Hippocampal formation (tissue), 2 donors: ENCODE measurements around the gene NBAS.
"Not testable (repeated sequence)": the region's sequence is repeated elsewhere in the genome, so short reads cannot be mapped to it uniquely, and the experiment has no call there.

ENCODE experiments used
- DNase-seq, 2 donors: peaks; one replicate each; lab custom pipeline; 2025; lab: John Stamatoyannopoulos, UW

Gene NBAS

GRCh38 chr2:15412309-15412708 lies 148.8 kb downstream of the NBAS start:
- no peak for DNase-seq

DNA sequence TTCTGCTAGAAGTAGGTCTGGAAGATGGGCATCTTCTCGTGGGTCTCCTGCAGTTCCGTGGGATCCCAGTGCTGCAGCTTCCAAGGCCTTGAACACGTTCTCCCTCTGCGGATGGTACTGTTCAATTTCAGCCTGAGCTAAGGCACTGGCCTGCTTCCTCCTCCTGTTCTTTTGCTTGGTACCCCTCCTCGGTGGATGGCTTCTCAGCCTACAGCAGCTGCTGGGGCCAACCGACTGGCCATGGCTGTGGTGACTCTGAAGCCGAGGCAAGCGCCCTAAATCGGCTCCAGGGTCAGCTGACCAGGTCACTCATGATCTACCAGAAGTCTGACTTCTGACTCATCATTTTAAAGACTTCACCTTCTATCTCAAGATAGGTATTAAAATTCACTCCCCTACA lies 150.2 kb downstream of the NBAS start:
- no peak for DNase-seq

DNA sequence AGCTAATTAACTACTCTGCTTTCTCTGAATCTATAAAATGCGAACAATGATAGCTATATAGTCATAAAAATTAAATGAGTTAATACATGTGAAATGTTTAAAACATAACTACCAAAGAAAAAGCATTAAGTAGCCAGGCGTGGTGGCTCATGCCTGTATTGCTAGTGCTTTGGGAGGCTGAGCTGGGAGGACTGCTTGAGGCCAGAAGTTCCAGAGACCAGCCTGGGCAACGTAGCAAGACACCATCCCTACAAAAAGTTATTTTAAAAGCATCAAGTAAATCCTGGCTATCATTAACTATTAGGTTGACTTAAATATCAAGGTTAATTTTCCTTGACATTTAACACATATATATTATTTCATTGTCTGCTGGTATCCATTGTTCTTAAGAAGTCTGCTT lies 152.4 kb downstream of the NBAS start:
- no peak for DNase-seq

DNA sequence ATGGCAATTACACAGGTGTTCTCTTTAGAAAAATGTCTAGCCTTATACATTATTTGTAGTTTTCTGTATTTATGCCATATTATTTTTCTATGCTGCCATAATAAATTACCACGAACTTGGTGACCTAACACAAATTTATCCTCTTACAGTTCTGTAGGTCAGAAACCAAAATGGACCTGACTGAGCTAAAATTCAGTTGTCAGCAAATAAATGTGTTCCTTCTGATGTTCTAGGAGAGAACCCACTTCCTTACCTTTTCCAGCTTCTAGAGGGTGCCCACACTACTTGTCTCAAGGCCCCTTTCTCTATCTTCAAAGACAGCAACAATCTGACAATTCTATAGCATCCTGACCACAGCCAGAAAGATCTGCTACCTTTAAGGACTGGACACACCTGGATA lies 153.5 kb downstream of the NBAS start:
- no peak for DNase-seq

DNA sequence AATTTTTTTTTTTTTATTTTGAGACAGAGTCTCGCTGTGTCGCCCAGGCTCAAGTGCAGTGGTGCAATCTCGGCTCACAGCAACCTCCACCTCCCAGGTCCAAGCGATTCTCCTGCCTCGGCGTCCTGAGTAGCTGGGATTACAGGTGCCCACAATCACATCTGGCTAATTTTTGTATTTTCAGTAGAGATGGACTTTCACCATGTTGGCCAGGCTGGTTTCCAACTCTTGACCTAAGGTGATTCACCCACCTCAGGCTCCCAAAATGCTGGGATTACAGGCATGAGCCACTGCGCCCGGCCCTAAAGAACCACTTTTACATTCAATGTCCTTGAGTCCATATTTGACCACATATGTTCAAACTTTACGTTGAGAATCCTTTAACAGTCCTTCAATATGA lies 156.6 kb downstream of the NBAS start:
- not testable (repeated sequence) for DNase-seq

- no peak for DNase-seq
These were observed 160.8 kb downstream of the NBAS start for GRCh38 chr2:15400240-15400826.

GRCh38 chr2:15399241-15399640 lies 161.9 kb downstream of the NBAS start:
- no peak for DNase-seq

DNA sequence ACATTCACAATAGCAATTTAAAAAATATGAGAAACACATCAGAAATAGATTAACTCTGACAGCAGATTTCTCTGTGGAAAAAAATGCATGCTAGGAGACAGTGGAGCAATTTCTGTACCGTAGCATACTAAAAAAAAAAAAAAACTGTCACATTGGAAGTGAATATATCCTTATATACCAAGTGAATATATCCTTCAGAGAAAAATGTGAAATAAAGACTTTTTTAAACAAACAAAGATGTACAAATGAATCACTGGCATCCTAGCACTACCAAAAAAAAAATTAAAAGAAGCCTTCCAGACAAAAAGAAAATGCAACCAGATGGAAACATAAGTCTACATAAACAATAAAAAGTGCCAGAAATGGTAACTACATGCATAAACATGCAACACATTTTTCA lies 169.4 kb downstream of the NBAS start:
- no peak for DNase-seq

GRCh38 chr2:15389895-15390294 lies 171.2 kb downstream of the NBAS start:
- no peak for DNase-seq

DNA sequence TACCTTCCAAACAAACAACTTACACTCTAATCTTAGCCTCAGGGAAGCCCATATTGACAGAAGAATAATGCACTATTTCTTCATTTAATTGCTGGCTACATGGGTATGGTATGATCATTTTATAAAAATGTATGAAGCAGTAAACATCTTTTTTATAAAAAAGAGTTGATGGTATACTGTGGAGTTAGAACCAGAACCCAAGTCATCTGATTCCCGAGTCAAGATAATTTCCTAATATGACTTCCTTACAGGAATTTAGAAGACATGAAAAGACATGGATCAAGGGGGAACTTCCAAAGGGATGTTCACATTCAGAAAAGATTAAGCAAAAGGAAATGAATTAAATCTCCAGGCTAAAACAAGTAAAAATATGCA lies 171.8 kb downstream of the NBAS start:
- DNase-seq = no peak

- no peak for DNase-seq
These were observed 172.5 kb downstream of the NBAS start for GRCh38 chr2:15388406-15389325.

- DNase-seq = no peak
These were observed 175.9 kb downstream of the NBAS start for GRCh38 chr2:15385184-15385583.

- DNase-seq = no peak
These were observed 177.3 kb downstream of the NBAS start for GRCh38 chr2:15383695-15384350.

DNA sequence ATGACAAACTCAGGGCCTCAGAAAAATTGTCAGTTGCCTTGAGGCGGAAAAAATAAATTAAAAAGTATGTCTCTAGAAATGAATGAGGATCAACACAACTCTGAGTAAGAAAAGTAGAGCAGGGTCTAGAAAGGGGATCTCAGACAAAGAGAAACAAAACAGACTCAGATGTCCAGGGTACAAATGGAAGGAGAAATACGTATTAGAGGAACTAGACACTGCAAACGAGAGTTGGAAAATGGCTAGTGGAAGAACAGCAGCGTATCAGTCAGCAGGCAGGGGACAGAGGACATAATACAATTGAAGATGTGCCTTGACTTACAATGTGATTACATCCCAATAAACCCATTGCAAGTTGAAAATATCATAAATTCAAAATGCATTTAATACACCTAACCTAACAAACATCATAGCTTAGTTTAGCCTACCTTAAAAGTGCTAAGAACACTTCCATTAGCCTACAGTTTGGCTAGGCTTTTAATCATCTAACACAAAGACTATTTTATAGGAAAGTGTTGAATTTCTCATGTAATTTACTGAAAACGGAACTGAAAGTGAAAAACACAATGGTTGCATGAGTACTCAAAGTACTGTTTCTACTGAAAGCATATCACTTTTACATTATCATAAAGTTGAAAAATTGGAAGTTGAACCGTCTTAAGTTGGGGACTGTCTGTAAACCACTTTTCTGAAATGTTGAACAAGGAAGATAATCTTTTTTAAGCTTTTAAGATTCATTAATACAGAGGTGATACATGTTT lies 182.8 kb downstream of the NBAS start:
- DNase-seq = no peak

- no peak for DNase-seq
These were observed 183.9 kb downstream of the NBAS start for GRCh38 chr2:15377202-15377601.

- no peak for DNase-seq
These were observed 189.1 kb downstream of the NBAS start for GRCh38 chr2:15372019-15372418.

- DNase-seq = no peak
These were observed 192.0 kb downstream of the NBAS start for GRCh38 chr2:15369129-15369528.

DNA sequence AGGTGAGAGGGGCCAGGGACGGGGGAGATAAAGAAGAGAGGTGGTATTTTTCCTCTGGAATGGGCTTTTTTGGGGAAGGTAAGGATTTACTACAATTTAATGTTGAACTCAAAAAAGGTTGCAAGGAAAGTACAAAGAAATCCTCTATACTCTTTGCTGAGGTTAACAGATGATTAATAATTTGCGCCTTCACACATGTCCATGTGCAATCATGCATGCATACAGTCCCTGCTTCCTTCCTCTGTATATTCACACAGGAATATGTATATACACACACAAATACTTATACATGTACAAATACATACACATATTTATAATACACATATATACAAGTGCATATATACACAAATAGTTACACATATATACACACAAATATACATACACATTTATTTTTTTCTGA lies 193.4 kb downstream of the NBAS start:
- no peak for DNase-seq

GRCh38 chr2:15367205-15367604 lies 193.9 kb downstream of the NBAS start:
- no peak for DNase-seq

- no peak for DNase-seq
These were observed 195.7 kb downstream of the NBAS start for GRCh38 chr2:15365411-15365810.

GRCh38 chr2:15364561-15364960 lies 196.6 kb downstream of the NBAS start:
- no peak for DNase-seq

DNA sequence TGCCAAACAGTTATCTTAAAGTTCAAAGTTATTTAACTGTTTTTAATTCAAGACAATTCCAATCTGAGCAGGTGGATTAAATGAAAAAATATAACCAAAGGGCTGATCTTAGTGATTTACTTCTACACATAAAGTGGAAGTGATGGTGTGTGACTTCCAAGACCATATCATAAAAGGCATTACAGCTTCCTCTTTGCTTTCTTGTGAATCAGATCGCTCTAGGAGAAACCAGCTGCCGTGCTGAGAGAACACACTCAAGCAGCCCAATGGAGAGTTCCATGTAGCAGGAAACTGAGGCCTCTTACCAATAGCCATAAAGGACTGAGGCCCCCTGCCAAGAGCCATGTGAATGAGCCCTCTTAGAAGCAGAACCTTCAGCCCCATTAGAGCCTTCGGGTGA lies 197.4 kb downstream of the NBAS start:
- DNase-seq = no peak
